Measurements from ENCODE around the gene LY6G5C. TPM values are rescaled to one million over a fixed set of nuclear protein-coding genes. Genes with fewer than 3 reads are reported as not detected.
"Not testable (repeated sequence)": the region's sequence is repeated elsewhere in the genome, so short reads cannot be mapped to it uniquely, and the experiment has no call there.

Gene LY6G5C
- total RNA-seq, 2 experiments from 2014 or later, result 2.3 to 2.4 TPM

DNA sequence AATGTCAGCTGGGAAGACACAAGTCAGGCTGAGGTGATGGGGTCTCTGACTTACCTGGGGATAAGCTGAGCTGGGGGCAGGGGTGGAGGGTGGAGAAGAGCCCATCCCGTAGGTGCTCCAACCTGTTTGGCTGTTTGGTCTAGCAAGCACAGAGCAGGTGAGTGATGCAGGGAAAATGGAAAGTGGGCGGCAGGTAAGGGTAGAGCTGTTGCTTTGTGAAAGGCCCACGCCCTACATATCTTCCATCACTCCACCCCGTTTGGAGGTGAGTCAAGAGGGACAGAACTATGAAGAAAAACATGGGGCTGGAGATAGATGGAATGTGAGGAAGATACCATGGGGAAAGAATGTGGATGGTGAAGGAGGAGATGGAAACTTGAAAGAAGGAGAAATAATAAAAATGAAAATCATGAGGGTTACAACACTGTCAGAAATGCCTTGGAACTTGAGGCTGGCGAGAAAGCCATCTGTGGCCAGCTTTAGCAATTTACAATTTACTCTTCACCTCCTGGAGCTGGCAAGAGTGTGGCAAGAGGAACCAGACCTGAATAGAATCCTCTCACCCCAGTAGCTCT lies 39.4 kb upstream of the LY6G5C start:
- DNase-seq, result no peak
- no peak overlapping the region for H3K4me3 Mint-ChIP-seq
- H3K9me3 Mint-ChIP-seq, result no peaks in the 10 kb centered on the region
- H3K36me3 Mint-ChIP-seq, result no peaks in the 10 kb centered on the region
- H3K4me1 Mint-ChIP-seq, result no peaks in the 10 kb centered on the region
- no peak overlapping the region for H3K27ac Mint-ChIP-seq
- no peaks in the 10 kb centered on the region for H3K27me3 Mint-ChIP-seq

GRCh38 chr6:31719001-31719400 lies 38.1 kb upstream of the LY6G5C start:
- Mint-ChIP-seq H3K4me1 (peaks cover 4% of the 10 kb centered on the region), H3K9me3 (no peaks in the 10 kb centered on the region), H3K36me3 (no peaks in the 10 kb centered on the region), H3K27me3 (no peaks in the 10 kb centered on the region), H3K27ac (no peak overlapping the region), H3K4me3 (no peak overlapping the region)
- no peak for DNase-seq

DNA sequence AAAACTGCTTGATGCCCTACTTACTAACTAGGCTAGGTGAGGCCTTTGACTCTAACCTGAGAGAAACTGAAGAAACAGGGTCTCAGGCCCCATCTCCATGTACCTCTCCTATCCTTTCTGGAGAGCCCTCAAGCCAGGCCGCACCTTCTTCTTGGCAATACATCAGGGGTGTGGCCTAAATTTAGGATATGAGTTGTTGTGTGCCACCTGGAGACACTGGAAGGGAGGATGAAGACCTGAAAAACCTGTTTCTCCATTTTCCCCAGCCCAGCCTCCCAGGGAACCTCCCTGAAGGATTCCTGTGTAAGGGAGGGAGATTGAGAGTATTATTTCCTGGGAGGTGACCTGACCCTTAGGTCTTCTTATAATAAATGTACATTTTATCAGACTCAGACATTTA lies 37.4 kb upstream of the LY6G5C start:
- Mint-ChIP-seq H3K4me3 (no peak overlapping the region), H3K27ac (no peak overlapping the region), H3K36me3 (no peaks in the 10 kb centered on the region), H3K9me3 (no peaks in the 10 kb centered on the region), H3K4me1 (peaks cover 5% of the 10 kb centered on the region), H3K27me3 (no peaks in the 10 kb centered on the region)
- no peak for DNase-seq

GRCh38 chr6:31717499-31718222 lies 36.8 kb upstream of the LY6G5C start:
- no peak for DNase-seq
- no peaks in the 10 kb centered on the region for H3K36me3 Mint-ChIP-seq
- peaks cover 5% of the 10 kb centered on the region for H3K4me1 Mint-ChIP-seq
- no peaks in the 10 kb centered on the region for H3K27me3 Mint-ChIP-seq
- H3K9me3 Mint-ChIP-seq, result no peaks in the 10 kb centered on the region
- no peak overlapping the region for H3K27ac Mint-ChIP-seq
- no peak overlapping the region for H3K4me3 Mint-ChIP-seq

DNA sequence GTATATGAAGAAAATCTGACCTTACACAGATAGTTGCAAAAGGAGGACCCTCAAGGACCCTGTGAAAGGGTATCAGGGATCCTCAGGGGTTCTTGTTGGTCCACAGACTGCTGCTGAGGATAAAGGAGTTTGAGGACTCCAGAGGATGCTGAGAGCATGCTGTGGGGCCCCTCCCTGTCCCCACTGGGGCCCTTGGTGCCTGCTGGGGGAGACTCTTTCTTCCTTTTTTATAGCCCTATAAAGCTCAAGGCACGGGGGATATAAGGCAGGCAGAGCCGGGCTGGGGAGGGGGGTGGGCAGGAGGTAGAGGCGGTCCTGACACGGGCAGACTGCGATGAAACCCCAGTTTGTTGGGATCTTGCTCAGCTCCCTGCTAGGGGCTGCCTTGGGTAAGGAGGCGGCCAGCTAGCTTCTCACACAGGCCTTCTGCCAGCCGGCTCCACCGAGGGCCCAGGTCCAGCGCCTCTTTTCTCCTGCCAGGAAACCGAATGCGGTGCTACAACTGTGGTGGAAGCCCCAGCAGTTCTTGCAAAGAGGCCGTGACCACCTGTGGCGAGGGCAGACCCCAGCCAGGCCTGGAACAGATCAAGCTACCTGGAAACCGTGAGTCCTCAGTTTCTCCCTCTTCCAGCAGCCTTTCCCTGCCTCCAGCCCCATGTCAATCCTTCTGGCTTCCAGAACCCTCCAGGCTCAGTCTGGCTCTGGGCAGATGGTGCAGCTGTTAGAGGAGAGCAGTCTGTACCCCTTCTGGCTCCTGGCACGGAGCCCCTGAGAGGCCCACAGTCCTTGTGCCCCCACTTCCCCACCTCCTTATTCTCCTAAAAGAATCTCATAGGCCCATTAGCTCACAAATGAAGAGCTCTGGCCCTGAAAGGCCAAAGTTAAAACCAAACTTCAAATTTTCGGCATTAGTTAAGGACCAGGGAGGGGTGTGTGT lies 34.4 kb upstream of the LY6G5C start, which contains the start of gene LY6G6D:
Gene LY6G6D, plus strand, starts transcription at position 327 of the 937 bp plus-strand sequence. Its CDS starts 8 bp downstream, at position 335.
- Mint-ChIP-seq H3K27ac (no peak within 1 kb of the TSS), H3K4me1 (peaks cover 12% of the 10 kb centered on the region), H3K4me3 (no peak within 1 kb of the TSS), H3K9me3 (no peaks in the 10 kb centered on the region), H3K27me3 (no peaks in the 10 kb centered on the region), H3K36me3 (no peaks in the 10 kb centered on the region)
- DNase-seq, result no peak

DNA sequence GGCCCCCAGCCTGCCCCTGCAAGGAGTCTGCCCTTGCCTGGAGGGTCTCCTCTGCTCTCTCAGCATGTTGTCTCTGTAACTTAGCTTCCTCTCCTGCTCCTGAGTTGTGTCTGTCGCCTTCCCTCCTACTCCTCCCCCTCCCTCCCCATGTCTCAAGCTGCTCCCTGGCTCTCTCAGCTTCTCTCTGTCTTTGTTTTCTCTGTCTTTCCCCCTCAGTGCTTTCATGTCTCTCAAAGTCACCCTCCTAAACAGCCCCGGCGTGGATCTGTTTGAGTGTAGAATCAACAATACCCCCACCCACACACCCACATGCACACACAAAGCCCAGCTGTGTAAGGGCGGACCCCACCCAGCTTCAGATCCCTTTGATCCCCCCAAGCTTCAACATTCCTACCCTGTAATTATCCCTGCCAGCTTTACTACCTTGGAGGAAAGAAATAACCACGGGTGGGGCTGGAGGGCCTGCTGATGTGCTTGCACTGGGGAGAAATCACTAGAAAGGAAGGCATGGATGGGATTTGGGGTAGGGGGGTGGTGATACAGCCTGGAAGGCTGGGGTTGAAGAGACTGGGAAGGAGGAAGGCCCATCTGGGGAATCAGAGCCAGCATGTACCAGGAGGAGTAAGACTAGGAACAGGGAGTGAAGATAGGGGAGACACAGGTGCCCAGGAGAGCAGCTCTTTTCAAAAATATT lies 33.3 kb upstream of the LY6G5C start:
- Mint-ChIP-seq H3K27ac (no peak overlapping the region), H3K27me3 (no peaks in the 10 kb centered on the region), H3K9me3 (no peaks in the 10 kb centered on the region), H3K4me3 (no peak overlapping the region), H3K4me1 (peaks cover 12% of the 10 kb centered on the region), H3K36me3 (no peaks in the 10 kb centered on the region)
- DNase-seq, result no peak

- peaks cover 12% of the 10 kb centered on the region for H3K4me1 Mint-ChIP-seq
- H3K36me3 Mint-ChIP-seq, result no peaks in the 10 kb centered on the region
- no peak for DNase-seq
- H3K9me3 Mint-ChIP-seq, result no peaks in the 10 kb centered on the region
- no peak overlapping the region for H3K27ac Mint-ChIP-seq
- H3K27me3 Mint-ChIP-seq, result no peaks in the 10 kb centered on the region
- no peak overlapping the region for H3K4me3 Mint-ChIP-seq
Measured at GRCh38 chr6:31713465-31713864, 32.6 kb upstream of the LY6G5C start.

DNA sequence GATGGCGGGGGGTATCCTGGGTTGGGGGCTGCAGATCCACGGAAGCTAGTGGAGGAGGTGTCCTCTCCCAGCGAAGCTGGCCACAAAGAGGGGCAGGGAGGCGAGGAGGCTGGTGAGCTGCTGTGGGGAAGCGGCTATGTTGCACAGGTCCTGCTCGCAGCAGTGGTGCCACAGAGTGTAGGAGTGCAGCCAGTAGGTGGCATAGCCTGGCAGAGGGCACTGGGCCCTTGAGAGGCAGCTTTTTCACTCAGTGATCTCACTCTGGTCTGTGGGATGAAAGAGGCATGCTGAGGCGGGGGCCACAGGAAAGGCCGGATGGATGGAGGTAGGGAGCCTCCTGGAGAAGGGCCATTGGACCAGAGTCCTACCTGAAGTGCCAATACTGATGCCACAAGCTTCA lies 31.4 kb upstream of the LY6G5C start:
- Mint-ChIP-seq H3K4me1 (peaks cover 12% of the 10 kb centered on the region), H3K36me3 (no peaks in the 10 kb centered on the region), H3K27ac (no peak overlapping the region), H3K4me3 (no peak overlapping the region), H3K9me3 (no peaks in the 10 kb centered on the region), H3K27me3 (no peaks in the 10 kb centered on the region)
- DNase-seq, result no peak

DNA sequence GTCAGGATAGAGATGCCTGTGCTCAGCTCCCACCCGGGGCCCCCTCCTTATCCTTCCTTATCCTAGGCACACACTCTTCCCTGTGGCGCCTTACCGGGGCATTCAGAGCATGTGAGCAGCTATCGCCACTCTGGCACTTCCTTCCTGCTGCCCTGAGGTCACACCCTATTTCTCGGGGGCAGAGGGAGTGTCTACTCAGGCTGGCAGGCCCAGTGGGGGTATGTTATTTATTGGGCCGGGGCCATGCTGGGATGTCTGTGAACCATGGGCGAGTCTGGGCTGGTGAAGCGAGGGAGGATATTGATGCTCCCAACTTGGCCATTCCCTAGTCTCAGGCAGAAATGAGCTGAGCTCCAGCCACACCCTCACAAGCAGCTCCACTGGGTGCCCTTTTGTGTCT lies 30.4 kb upstream of the LY6G5C start:
- Mint-ChIP-seq H3K4me1 (peaks cover 12% of the 10 kb centered on the region), H3K36me3 (no peaks in the 10 kb centered on the region), H3K27me3 (no peaks in the 10 kb centered on the region), H3K27ac (no peak overlapping the region), H3K9me3 (no peaks in the 10 kb centered on the region), H3K4me3 (peak overlapping the region; percentile 1)
- no peak for DNase-seq

DNA sequence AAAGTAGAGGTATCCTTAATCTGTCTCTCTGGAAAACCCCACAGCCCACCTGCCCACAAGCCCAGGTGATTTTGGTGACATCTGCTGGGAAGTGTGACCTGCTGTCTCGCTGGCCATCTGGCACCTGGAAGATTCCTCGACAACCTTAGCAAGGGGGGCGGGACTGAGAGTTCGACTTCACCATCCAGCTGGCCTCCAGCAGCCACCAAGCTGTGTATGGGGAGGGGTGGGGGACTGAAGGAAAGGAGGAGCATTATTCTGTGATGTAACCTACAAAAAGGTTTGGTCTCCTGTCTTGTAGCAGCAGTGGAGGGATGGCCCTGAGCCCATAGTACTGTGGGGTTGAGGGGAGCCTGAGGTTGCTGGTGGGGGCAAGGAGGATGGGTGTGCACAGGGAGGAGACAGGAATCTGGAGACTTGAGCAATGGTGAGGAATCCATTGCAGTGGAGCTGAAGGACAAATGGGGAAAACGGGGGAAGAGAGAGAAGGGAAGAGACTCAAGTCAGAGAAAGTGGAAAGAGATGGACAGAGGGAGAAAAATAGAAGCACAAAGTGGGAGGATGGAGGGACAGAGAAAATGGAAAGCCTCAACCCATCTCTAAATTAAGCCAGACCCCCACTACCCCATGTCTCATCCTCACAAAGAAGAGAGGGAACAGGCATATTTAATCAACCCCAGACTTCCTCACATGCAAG lies 29.8 kb upstream of the LY6G5C start:
- no peaks in the 10 kb centered on the region for H3K9me3 Mint-ChIP-seq
- H3K27ac Mint-ChIP-seq, result no peak overlapping the region
- no peak for DNase-seq
- peaks cover 12% of the 10 kb centered on the region for H3K4me1 Mint-ChIP-seq
- no peaks in the 10 kb centered on the region for H3K27me3 Mint-ChIP-seq
- no peak overlapping the region for H3K4me3 Mint-ChIP-seq
- H3K36me3 Mint-ChIP-seq, result no peaks in the 10 kb centered on the region

- H3K27ac Mint-ChIP-seq, H3K4me3 Mint-ChIP-seq, H3K9me3 Mint-ChIP-seq, DNase-seq, H3K36me3 Mint-ChIP-seq, H3K27me3 Mint-ChIP-seq: not testable (repeated sequence)
- peaks cover 10% of the 10 kb centered on the region for H3K4me1 Mint-ChIP-seq
Measured at GRCh38 chr6:31709157-31709556, 28.3 kb upstream of the LY6G5C start.

GRCh38 chr6:31708224-31708623 lies 27.4 kb upstream of the LY6G5C start:
- Mint-ChIP-seq H3K27me3 (no peaks in the 10 kb centered on the region), H3K9me3 (no peaks in the 10 kb centered on the region), H3K36me3 (no peaks in the 10 kb centered on the region), H3K4me1 (peaks cover 7% of the 10 kb centered on the region), H3K4me3 (no peak overlapping the region), H3K27ac (no peak overlapping the region)
- DNase-seq, result no peak

DNA sequence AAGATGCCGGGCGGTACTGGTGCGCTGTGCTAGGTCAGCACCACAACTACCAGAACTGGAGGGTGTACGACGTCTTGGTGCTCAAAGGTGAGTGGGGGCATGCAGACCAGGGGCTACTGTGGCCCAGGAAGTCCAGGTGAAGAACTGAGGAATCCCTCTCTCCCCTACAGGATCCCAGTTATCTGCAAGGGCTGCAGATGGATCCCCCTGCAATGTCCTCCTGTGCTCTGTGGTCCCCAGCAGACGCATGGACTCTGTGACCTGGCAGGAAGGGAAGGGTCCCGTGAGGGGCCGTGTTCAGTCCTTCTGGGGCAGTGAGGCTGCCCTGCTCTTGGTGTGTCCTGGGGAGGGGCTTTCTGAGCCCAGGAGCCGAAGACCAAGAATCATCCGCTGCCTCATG lies 26.8 kb upstream of the LY6G5C start:
- Mint-ChIP-seq H3K4me3 (no peak overlapping the region), H3K9me3 (no peaks in the 10 kb centered on the region), H3K4me1 (peaks cover 7% of the 10 kb centered on the region), H3K36me3 (peaks cover under 1% of the 10 kb centered on the region), H3K27me3 (no peaks in the 10 kb centered on the region), H3K27ac (no peak overlapping the region)
- no peak for DNase-seq

DNA sequence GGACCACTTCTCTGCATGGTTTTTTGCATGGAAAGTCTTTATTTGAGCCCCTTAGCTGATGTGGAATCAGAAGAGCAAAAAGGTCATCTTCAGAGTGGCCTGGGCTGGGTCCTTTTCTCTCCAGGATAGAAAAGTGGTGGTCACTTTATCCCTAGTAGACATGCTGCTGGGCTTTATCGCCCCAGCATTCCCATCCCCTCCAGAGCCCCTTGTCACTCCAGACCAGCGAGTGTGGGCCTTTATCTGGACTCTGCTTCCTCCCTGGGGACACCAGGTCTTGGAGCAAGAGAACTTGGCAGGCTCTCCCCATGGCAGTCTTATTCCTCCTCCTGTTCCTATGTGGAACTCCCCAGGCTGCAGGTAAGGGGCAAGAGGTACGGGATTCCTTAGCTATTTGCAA lies 25.7 kb upstream of the LY6G5C start, which contains the start of gene LY6G6F:
Gene LY6G6F, plus strand, starts transcription at position 268 of the 400 bp plus-strand sequence. Its CDS starts 41 bp downstream, at position 309.
- peaks cover 3% of the 10 kb centered on the region for H3K36me3 Mint-ChIP-seq
- H3K4me1 Mint-ChIP-seq, result peaks cover 10% of the 10 kb centered on the region

More for the DNA sequence above, 25.7 kb upstream of the LY6G5C start, which contains the start of gene LY6G6F:
- H3K27me3 Mint-ChIP-seq, result no peaks in the 10 kb centered on the region
- H3K27ac Mint-ChIP-seq, result no peak within 1 kb of the TSS
- H3K4me3 Mint-ChIP-seq, result no peak within 1 kb of the TSS
- no peaks in the 10 kb centered on the region for H3K9me3 Mint-ChIP-seq
- no peak for DNase-seq
